ENCODE measurements around the gene STXBP3. TPM values are rescaled to one million over a fixed set of nuclear protein-coding genes. Genes with fewer than 3 reads are reported as not detected.

Gene STXBP3
- polyA plus RNA-seq, 2 of the 4 experiments (the other 2 are of a cell fraction): 30.4 to 44.8 TPM

DNA sequence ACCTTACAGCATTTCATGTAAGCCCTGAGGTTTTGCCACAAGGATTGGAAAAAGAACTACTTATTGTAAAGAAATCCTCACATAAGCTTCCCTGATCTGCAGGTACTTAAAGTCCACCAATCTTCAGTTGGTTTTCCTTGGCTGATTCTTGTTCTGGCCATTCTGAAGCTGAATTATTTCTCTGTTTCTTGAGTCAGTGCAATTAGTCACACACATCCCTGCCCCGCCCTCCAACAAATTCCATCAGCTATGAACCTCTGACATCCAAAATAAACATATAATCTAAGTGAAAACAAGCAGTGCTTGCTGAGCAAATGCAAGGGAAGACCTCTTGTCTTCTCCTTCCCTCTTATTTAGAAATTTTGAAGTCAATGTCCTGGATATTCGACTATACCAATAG, 42.0 kb upstream of the STXBP3 start:
- FAIRE-seq (no peak), ATAC-seq (peak; percentile 60 to 72), DNase-seq (ENCODE audit: low read depth in 1 of 2, low spot score in 1 of 2) (peak; percentile 7 to 36)
- WGBS (ENCODE audit: missing lambda C conversion rate): 10% methylated on average over 2 of the region's 2 CpGs
- no peak overlapping the region for H3K27ac ChIP-seq
- ChIA-PET CTCF (interaction anchor here (0.9 kb wide), 1 partner anchor 14 kb away, joined by 3 read pairs; no protein-coding TSS in a partner anchor), POLR2A (interaction anchor here (3.6 kb wide), 1 partner anchor 12 kb away, joined by 18 read pairs; the partner anchor contains the start of gene PRPF38B)
- H3K9me3 ChIP-seq: no peaks in the 10 kb centered on the region
- peak overlapping the region; percentile 48 for H3K4me2 ChIP-seq
- peaks cover 13% of the 10 kb centered on the region for H3K4me1 ChIP-seq
- no peak overlapping the region for H3K4me3 ChIP-seq
- TF ChIP-seq RNF2 (IDR thresholded peaks at IDR 0.05; ENCODE audit: borderline replicate concordance, low read depth) (no peak), HDAC2 (IDR thresholded peaks at IDR 0.05) (no peak), NFE2L2 (conservative IDR thresholded peaks at IDR 0.05; ENCODE audit: low read length) (no peak), SREBF2 (IDR thresholded peaks at IDR 0.05) (no peak), NR3C1 (IDR thresholded peaks at IDR 0.05) (no peak), POLR2AphosphoS2 (conservative IDR thresholded peaks at IDR 0.05; ENCODE audit: low read length) (no peak), EHMT2 (IDR thresholded peaks at IDR 0.05; ENCODE audit: low read depth) (no peak), KDM1A (IDR thresholded peaks at IDR 0.05; ENCODE audit: low read depth) (no peak), FOSB (CRISPR knock-in tag; IDR thresholded peaks at IDR 0.05) (no peak), FOXS1 (CRISPR knock-in tag; IDR thresholded peaks at IDR 0.05) (no peak), ZC3H11A (IDR thresholded peaks at IDR 0.05) (no peak), CHD2 (IDR thresholded peaks at IDR 0.05; ENCODE audit: low read length, partially characterized antibody) (no peak), ZNF302 (CRISPR knock-in tag; IDR thresholded peaks at IDR 0.05) (no peak), ZSCAN20 (CRISPR knock-in tag; IDR thresholded peaks at IDR 0.05) (no peak)
- TF ChIP-seq, protein P1, sequence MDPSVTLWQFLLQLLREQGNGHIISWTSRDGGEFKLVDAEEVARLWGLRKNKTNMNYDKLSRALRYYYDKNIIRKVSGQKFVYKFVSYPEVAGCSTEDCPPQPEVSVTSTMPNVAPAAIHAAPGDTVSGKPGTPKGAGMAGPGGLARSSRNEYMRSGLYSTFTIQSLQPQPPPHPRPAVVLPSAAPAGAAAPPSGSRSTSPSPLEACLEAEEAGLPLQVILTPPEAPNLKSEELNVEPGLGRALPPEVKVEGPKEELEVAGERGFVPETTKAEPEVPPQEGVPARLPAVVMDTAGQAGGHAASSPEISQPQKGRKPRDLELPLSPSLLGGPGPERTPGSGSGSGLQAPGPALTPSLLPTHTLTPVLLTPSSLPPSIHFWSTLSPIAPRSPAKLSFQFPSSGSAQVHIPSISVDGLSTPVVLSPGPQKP (IDR thresholded peaks at IDR 0.05; ENCODE audit: low read depth, low read length): no peak
- TF ChIP-seq, protein P2, sequence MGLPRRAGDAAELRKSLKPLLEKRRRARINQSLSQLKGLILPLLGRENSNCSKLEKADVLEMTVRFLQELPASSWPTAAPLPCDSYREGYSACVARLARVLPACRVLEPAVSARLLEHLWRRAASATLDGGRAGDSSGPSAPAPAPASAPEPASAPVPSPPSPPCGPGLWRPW (IDR thresholded peaks at IDR 0.05): no peak
- TF ChIP-seq, protein P3, sequence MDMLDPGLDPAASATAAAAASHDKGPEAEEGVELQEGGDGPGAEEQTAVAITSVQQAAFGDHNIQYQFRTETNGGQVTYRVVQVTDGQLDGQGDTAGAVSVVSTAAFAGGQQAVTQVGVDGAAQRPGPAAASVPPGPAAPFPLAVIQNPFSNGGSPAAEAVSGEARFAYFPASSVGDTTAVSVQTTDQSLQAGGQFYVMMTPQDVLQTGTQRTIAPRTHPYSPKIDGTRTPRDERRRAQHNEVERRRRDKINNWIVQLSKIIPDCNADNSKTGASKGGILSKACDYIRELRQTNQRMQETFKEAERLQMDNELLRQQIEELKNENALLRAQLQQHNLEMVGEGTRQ (IDR thresholded peaks at IDR 0.05): no peak
- TF ChIP-seq, protein P4, sequence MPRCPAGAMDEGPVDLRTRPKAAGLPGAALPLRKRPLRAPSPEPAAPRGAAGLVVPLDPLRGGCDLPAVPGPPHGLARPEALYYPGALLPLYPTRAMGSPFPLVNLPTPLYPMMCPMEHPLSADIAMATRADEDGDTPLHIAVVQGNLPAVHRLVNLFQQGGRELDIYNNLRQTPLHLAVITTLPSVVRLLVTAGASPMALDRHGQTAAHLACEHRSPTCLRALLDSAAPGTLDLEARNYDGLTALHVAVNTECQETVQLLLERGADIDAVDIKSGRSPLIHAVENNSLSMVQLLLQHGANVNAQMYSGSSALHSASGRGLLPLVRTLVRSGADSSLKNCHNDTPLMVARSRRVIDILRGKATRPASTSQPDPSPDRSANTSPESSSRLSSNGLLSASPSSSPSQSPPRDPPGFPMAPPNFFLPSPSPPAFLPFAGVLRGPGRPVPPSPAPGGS (IDR thresholded peaks at IDR 0.05): no peak
- TF ChIP-seq, protein P5, sequence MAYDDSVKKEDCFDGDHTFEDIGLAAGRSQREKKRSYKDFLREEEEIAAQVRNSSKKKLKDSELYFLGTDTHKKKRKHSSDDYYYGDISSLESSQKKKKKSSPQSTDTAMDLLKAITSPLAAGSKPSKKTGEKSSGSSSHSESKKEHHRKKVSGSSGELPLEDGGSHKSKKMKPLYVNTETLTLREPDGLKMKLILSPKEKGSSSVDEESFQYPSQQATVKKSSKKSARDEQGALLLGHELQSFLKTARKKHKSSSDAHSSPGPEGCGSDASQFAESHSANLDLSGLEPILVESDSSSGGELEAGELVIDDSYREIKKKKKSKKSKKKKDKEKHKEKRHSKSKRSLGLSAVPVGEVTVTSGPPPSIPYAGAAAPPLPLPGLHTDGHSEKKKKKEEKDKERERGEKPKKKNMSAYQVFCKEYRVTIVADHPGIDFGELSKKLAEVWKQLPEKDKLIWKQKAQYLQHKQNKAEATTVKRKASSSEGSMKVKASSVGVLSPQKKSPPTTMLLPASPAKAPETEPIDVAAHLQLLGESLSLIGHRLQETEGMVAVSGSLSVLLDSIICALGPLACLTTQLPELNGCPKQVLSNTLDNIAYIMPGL (CRISPR knock-in tag; IDR thresholded peaks at IDR 0.05; ENCODE audit: borderline replicate concordance): no peak

DNA sequence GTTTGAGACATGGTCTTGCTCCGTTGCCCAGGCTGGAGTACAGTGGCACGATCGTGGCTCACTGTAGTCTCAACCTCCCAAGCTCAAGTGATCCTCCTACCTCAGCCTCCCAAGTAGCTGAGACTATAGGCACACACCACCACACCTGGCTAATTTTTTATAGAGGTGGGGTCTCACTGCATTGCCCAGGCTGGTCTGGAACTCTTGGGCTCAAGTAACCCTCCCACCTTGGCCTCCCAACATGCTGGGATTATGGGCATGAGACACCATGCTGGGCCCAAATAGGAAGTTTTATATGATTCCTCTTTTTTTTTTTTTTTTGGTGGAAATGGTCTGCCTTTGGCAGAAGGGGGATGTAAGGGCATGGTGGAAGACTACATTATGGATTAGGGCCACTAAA, 39.8 kb upstream of the STXBP3 start:
- FAIRE-seq: no peak
- CTCF ChIA-PET: no interaction called here
- H3K4me1 ChIP-seq: peaks cover 13% of the 10 kb centered on the region
- H3K4me3 ChIP-seq: no peak overlapping the region
- no peak for DNase-seq (ENCODE audit: low read depth in 1 of 2, low spot score in 1 of 2)
- no peak overlapping the region for H3K4me2 ChIP-seq
- POLR2A ChIA-PET: no interaction called here
- 71% methylated on average over 3 of the region's 3 CpGs for WGBS (ENCODE audit: missing lambda C conversion rate)
- no peaks in the 10 kb centered on the region for H3K9me3 ChIP-seq
- no peak for ATAC-seq
- H3K27ac ChIP-seq: no peak overlapping the region
- TF ChIP-seq, protein P5 (CRISPR knock-in tag; IDR thresholded peaks at IDR 0.05; ENCODE audit: borderline replicate concordance): no peak
- TF ChIP-seq ESRRA (IDR thresholded peaks at IDR 0.05; ENCODE audit: borderline replicate concordance, low read length) (no peak), ZFP36 (IDR thresholded peaks at IDR 0.05; ENCODE audit: borderline replicate concordance, partially characterized antibody) (no peak), KDM5A (IDR thresholded peaks at IDR 0.05) (no peak), POLR2AphosphoS2 (conservative IDR thresholded peaks at IDR 0.05; ENCODE audit: low read length) (no peak), BHLHE40 (IDR thresholded peaks at IDR 0.05; ENCODE audit: low read depth, low read length) (no peak), HOXB13 (CRISPR knock-in tag; IDR thresholded peaks at IDR 0.05; ENCODE audit: low read depth) (no peak), SMC3 (IDR thresholded peaks at IDR 0.05) (no peak)
- TF ChIP-seq, protein P6, sequence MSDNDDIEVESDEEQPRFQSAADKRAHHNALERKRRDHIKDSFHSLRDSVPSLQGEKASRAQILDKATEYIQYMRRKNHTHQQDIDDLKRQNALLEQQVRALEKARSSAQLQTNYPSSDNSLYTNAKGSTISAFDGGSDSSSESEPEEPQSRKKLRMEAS (IDR thresholded peaks at IDR 0.05): no peak
- TF ChIP-seq, protein P7, sequence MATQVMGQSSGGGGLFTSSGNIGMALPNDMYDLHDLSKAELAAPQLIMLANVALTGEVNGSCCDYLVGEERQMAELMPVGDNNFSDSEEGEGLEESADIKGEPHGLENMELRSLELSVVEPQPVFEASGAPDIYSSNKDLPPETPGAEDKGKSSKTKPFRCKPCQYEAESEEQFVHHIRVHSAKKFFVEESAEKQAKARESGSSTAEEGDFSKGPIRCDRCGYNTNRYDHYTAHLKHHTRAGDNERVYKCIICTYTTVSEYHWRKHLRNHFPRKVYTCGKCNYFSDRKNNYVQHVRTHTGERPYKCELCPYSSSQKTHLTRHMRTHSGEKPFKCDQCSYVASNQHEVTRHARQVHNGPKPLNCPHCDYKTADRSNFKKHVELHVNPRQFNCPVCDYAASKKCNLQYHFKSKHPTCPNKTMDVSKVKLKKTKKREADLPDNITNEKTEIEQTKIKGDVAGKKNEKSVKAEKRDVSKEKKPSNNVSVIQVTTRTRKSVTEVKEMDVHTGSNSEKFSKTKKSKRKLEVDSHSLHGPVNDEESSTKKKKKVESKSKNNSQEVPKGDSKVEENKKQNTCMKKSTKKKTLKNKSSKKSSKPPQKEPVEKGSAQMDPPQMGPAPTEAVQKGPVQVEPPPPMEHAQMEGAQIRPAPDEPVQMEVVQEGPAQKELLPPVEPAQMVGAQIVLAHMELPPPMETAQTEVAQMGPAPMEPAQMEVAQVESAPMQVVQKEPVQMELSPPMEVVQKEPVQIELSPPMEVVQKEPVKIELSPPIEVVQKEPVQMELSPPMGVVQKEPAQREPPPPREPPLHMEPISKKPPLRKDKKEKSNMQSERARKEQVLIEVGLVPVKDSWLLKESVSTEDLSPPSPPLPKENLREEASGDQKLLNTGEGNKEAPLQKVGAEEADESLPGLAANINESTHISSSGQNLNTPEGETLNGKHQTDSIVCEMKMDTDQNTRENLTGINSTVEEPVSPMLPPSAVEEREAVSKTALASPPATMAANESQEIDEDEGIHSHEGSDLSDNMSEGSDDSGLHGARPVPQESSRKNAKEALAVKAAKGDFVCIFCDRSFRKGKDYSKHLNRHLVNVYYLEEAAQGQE (IDR thresholded peaks at IDR 0.05): no peak
